Measurements from ENCODE around the gene MEGF6.

Gene MEGF6

GRCh38 chr1:3556336-3556735 lies 55.0 kb downstream of the MEGF6 start:
- Histone ChIP-seq H3K4me3 (ENCODE audit: low read length) (no peak overlapping the region), H3K27ac (ENCODE audit: low read depth, low read length) (no peak overlapping the region), H3K9me3 (ENCODE audit: control insufficient read depth, insufficient read depth, low read length) (no peaks in the 10 kb centered on the region), H3K9me2 (replicated peaks; ENCODE audit: control insufficient read depth, low read length) (no peaks in the 10 kb centered on the region), H3K36me3 (ENCODE audit: control insufficient read depth, low read length) (no peaks in the 10 kb centered on the region), H3K27me3 (ENCODE audit: control insufficient read depth, low read length) (no peaks in the 10 kb centered on the region), H3K79me2 (ENCODE audit: control insufficient read depth, low read length) (no peaks in the 10 kb centered on the region), H3K4me1 (ENCODE audit: control insufficient read depth, low read length) (no peaks in the 10 kb centered on the region), H4K20me1 (ENCODE audit: control insufficient read depth, insufficient read depth, low read depth, low read length) (no peaks in the 10 kb centered on the region), H3K4me2 (ENCODE audit: low read length) (no peak overlapping the region), H3F3A (ENCODE audit: control insufficient read depth, insufficient read depth) (no peaks in the 10 kb centered on the region)
- TF ChIP-seq EZH2phosphoT487 (IDR thresholded peaks at IDR 0.05; ENCODE audit: borderline replicate concordance, low read length): no peak
- TF ChIP-seq CTCF (IDR thresholded peaks at IDR 0.05; ENCODE audit: low read depth, low read length, poor library complexity, severe bottlenecking): no peak

- H3K27ac ChIP-seq (ENCODE audit: low read depth, low read length): no peak overlapping the region
- no peaks in the 10 kb centered on the region for H3K9me3 ChIP-seq (ENCODE audit: control insufficient read depth, insufficient read depth, low read length)
- no peaks in the 10 kb centered on the region for H3F3A ChIP-seq (ENCODE audit: control insufficient read depth, insufficient read depth)
- no peaks in the 10 kb centered on the region for H3K9me2 ChIP-seq (replicated peaks; ENCODE audit: control insufficient read depth, low read length)
- H3K79me2 ChIP-seq (ENCODE audit: control insufficient read depth, low read length): no peaks in the 10 kb centered on the region
- no peaks in the 10 kb centered on the region for H3K4me1 ChIP-seq (ENCODE audit: control insufficient read depth, low read length)
- H3K4me3 ChIP-seq (ENCODE audit: low read length): no peak overlapping the region
- no peak overlapping the region for H3K4me2 ChIP-seq (ENCODE audit: low read length)
- no peaks in the 10 kb centered on the region for H3K27me3 ChIP-seq (ENCODE audit: control insufficient read depth, low read length)
- H3K36me3 ChIP-seq (ENCODE audit: control insufficient read depth, low read length): no peaks in the 10 kb centered on the region
- no peaks in the 10 kb centered on the region for H4K20me1 ChIP-seq (ENCODE audit: control insufficient read depth, insufficient read depth, low read depth, low read length)
- no peak for TF ChIP-seq EZH2phosphoT487 (IDR thresholded peaks at IDR 0.05; ENCODE audit: borderline replicate concordance, low read length)
- no peak for TF ChIP-seq CTCF (IDR thresholded peaks at IDR 0.05; ENCODE audit: low read depth, low read length, poor library complexity, severe bottlenecking)
Measured at GRCh38 chr1:3555131-3555920, 56.0 kb downstream of the MEGF6 start.

- Histone ChIP-seq H3K4me3 (ENCODE audit: low read length) (no peak overlapping the region), H3F3A (ENCODE audit: control insufficient read depth, insufficient read depth) (no peaks in the 10 kb centered on the region), H3K4me1 (ENCODE audit: control insufficient read depth, low read length) (no peaks in the 10 kb centered on the region), H3K79me2 (ENCODE audit: control insufficient read depth, low read length) (no peaks in the 10 kb centered on the region), H3K27ac (ENCODE audit: low read depth, low read length) (no peak overlapping the region), H3K36me3 (ENCODE audit: control insufficient read depth, low read length) (no peaks in the 10 kb centered on the region), H3K9me2 (replicated peaks; ENCODE audit: control insufficient read depth, low read length) (no peaks in the 10 kb centered on the region), H3K9me3 (ENCODE audit: control insufficient read depth, insufficient read depth, low read length) (no peaks in the 10 kb centered on the region), H3K4me2 (ENCODE audit: low read length) (no peak overlapping the region), H3K27me3 (ENCODE audit: control insufficient read depth, low read length) (no peaks in the 10 kb centered on the region), H4K20me1 (ENCODE audit: control insufficient read depth, insufficient read depth, low read depth, low read length) (no peaks in the 10 kb centered on the region)
- TF ChIP-seq EZH2phosphoT487 (IDR thresholded peaks at IDR 0.05; ENCODE audit: borderline replicate concordance, low read length): no peak
- no peak for TF ChIP-seq CTCF (IDR thresholded peaks at IDR 0.05; ENCODE audit: low read depth, low read length, poor library complexity, severe bottlenecking)
Measured at GRCh38 chr1:3553940-3554223, 57.4 kb downstream of the MEGF6 start.
